T follicular helper cell (primary cell): ENCODE data around the gene CRPPA.
"Not testable (repeated sequence)": the region's sequence is repeated elsewhere in the genome, so short reads cannot be mapped to it uniquely, and the experiment has no call there.

Source experiments
- DNase-seq: peaks from one replicate; pipeline ENCODE4 v3.0.0-alpha.2; 2020; ENCODE audit warnings: low read depth

Gene CRPPA

DNA sequence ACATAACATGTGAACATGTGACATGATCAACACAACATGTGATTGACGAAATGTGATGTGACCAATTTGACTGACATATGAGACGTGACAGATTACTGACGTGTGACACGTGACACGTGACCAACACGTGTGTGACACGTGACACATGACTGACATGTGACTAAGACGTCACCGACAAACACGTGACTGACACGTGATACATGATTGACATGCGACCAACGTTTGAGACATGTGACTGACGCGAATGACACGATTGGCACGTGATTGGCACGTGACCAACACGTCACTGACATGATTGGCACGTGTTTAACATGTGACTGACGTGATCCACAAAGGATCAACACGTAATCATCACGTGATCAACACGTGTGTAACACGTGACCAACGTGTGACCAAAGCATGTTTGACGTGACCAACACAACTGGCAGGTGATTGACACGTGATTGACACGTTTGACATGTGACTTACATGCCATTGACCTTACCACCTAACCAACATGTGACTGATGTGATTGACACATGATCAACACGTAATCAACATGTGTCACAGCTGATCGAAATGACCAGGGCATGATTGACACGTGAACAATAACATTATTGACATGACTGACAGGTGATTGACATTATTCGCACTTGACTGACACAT lies 23.7 kb downstream of the CRPPA start:
- DNase-seq, result no peak

DNA sequence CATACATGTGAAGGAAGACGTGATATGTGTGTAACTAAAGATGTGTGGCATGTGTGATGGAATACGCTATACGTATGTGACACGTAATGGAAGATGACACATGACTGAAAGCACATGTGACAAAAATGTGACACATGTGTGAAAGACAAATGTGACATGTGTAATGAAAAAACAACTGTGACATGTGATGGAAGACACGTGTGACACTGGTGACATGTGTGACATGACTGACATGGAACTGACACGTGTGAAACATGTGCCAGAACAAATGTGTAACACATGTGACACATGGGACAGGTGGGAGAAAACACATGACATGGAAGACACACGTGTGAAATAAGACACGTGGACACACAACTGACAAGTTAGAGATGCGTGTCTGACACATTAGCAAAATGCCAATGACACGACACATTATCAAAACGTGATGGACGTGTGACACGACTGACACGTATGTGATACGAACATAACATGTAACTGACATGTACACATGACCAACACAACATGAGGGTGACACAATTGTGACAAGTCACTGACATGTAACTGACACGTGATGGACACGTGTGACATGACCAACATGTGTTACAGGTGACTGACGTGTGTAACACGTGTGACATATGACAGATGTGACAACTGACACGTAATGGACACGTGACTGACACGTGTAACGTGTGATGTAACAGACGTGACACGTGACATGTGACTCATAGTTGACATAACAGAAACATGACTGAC lies 24.4 kb downstream of the CRPPA start:
- DNase-seq, result no peak

DNA sequence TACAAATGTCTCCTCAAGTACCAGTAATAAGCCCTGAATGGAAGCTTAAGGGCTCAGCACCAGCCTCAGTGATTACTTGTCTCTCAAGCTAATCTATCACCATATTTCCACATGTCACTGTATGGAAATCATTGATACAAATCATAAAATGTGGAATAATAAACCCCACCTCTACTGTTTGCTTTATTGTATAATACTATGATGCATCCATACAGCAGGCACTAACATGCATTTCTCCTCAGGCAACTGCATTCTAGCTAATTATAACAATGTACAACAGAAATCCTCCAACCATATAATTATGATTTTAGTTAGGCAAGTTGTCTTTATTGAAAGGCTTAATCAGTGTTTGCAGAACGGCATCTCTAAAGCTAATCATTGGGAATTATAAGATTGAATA lies 26.2 kb downstream of the CRPPA start:
- DNase-seq, result no peak

DNA sequence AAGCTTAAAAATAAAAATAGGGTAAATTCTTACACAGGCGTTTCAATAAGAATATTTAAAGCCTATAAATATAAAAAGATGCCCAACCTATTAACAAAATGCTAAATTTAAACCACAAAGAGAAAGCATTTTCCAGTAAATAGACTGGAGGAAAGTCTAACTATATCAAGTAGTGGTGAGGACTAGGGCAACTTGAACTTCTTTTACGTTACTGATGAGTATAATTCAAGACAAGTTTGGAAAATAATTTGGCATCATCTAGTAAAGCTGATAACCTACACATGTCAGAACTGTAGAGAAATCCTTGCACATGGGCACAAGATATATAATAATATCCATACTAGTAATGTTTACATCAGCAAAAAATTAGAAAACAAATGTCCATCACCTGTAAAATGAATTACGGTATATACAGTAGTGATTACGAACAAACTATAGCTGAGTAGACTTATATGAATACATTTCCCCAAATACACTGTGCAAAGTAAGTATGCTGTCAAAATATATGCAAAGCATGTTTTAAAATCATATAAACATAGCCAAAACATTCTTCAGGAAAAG lies 27.4 kb downstream of the CRPPA start:
- DNase-seq, result no peak

DNA sequence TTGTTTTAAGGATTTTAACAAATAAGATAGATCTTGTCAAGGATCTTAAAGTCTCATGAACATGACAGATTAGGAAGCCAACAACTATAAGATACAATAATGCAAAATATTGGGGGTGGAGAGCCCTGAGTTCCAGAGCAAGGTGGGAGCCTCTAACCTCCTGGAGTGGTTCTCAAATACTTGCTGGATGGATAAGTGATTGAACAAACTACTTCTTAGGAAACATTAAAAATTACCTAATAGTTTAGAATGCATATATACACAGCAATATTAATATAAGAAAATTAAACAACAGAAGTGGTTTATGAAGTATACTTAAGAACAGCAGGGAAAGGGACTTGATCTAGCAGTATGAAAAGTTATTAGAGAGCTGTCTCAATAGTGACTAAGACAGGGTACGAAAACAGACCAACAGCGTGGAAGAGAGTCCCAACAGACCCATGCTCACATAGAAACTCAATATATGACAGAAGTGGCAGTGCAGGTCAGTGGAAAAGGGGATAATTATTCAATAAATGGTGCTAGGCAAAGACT lies 28.3 kb downstream of the CRPPA start:
- DNase-seq, result no peak

DNA sequence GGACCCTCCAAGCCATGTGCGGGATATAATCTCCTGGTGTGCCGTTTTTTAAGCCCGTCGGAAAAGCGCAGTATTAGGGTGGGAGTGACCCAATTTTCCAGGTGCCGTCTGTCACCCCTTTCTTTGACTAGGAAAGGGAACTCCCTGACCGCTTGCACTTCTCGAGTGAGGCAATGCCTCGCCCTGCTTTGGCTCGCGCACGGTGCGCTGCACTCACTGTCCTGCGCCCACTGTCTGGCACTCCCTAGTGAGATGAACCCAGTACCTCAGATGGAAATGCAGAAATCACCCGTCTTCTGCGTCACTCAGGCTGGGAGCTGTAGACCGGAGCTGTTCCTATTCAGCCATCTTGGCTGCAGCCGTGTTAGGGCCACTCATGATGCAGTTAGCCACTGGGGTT lies 37.6 kb downstream of the CRPPA start:
- not testable (repeated sequence) for DNase-seq

DNA sequence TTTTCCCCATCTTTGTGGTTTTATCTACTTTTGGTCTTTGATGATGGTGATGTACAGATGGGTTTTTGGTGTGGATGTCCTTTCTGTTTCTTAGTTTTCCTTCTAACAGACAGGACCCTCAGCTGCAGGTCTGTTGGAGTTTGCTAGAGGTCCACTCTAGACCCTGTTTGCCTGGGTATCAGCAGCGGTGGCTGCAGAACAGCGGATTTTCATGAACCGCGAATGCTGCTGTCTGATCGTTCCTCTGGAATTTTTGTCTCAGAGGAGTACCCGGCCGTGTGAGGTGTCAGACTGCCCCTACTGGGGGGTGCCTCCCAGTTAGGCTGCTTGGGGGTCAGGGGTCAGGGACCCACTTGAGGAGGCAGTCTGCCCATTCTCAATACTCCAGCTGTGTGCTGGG lies 38.2 kb downstream of the CRPPA start:
- not testable (repeated sequence) for DNase-seq
